Fibroblast of the aortic adventitia (primary cell): Measurements from ENCODE around the gene RGPD8. TPM values are rescaled to one million over a fixed set of nuclear protein-coding genes. Genes with fewer than 3 reads are reported as not detected.
A peak's percentile ranks its signal among the peaks of the same experiment; 100 is the strongest.

Experiments used
- DNase-seq: peaks from one replicate; pipeline ENCODE4 v3.0.0-alpha.2; 2010; ENCODE audit warnings: low read depth
- H3K4me3 ChIP-seq: 2 replicates; pipeline ENCODE4 v1.5.1; 2011; ENCODE audit warnings: low read depth, mild to moderate bottlenecking, control low read depth, low read length, moderate library complexity
- total RNA-seq: library from RNA; depleted of rRNA; stranded (reverse); fragments of >200 nt; gene quantifications from 2 replicates; pipeline ENCODE4 v1.2.3, GENCODE V29; 2012; ENCODE audit warnings: low replicate concordance
- TF ChIP-seq, protein P1 (sequence below): IDR thresholded peaks from 2 replicates; pipeline ENCODE4 v1.5.1; 2011; ENCODE audit warnings: mild to moderate bottlenecking, low read length, control low read depth, inconsistent platforms; ENCODE audit not compliant: insufficient read depth

The RGPD8 gene
- total RNA-seq, 1 donor = 16.4 TPM

- no peak overlapping the region for H3K4me3 ChIP-seq
- DNase-seq = no peak
- TF ChIP-seq, protein P1, sequence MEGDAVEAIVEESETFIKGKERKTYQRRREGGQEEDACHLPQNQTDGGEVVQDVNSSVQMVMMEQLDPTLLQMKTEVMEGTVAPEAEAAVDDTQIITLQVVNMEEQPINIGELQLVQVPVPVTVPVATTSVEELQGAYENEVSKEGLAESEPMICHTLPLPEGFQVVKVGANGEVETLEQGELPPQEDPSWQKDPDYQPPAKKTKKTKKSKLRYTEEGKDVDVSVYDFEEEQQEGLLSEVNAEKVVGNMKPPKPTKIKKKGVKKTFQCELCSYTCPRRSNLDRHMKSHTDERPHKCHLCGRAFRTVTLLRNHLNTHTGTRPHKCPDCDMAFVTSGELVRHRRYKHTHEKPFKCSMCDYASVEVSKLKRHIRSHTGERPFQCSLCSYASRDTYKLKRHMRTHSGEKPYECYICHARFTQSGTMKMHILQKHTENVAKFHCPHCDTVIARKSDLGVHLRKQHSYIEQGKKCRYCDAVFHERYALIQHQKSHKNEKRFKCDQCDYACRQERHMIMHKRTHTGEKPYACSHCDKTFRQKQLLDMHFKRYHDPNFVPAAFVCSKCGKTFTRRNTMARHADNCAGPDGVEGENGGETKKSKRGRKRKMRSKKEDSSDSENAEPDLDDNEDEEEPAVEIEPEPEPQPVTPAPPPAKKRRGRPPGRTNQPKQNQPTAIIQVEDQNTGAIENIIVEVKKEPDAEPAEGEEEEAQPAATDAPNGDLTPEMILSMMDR = no peak
These were observed 88.1 kb downstream of the RGPD8 start for GRCh38 chr2:112345030-112346027.

DNA sequence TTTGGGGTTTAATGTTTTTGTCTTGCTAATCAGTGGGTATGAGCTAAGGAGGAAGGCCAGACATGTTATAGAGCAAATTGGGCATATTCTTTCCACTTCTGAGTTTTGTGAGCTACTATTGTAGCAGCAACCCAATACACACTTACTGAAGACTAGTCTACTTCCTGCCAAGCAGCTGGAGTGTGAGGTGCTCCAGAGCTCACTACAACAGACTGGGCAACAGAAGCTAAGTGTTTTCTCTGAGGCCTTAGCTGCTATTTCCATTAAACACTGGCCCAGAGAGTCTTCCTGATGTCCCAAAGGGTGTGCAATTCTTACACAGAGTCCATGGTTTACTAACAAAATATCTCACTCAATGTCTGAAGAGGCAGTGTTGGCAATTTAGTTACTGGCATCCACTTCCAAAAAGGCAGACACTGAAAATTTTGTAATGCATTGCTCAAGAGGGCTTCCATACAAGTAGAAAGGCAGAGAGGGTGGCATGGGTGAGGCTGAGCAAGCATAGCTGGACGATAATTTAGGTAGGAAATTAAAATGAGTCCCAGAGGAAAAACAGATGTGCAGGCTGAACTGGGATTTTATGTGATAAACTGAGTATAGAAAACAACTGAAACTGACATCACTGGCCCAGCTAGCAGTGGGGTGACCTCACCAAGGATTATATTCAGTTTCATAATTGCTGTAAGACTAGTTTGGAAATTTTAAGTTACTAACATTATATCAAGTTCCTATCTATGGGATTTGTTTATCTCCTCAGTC lies 89.4 kb downstream of the RGPD8 start:
- H3K4me3 ChIP-seq = no peak overlapping the region
- TF ChIP-seq, protein P1 = no peak
- DNase-seq = peak; percentile 60

- H3K4me3 ChIP-seq = no peak overlapping the region
- TF ChIP-seq, protein P1 = no peak
- DNase-seq = no peak
These were observed 91.3 kb downstream of the RGPD8 start for GRCh38 chr2:112342067-112342550.

- DNase-seq = no peak
- H3K4me3 ChIP-seq = no peak overlapping the region
- TF ChIP-seq, protein P1 = no peak
These were observed 92.8 kb downstream of the RGPD8 start for GRCh38 chr2:112340475-112341267.

- TF ChIP-seq, protein P1 = no peak
- H3K4me3 ChIP-seq = no peak overlapping the region
These were observed 93.5 kb downstream of the RGPD8 start for GRCh38 chr2:112339986-112340385.

GRCh38 chr2:112335600-112335999 lies 97.8 kb downstream of the RGPD8 start:
- no peak for DNase-seq
- no peak overlapping the region for H3K4me3 ChIP-seq
- TF ChIP-seq, protein P1 = no peak

More at GRCh38 chr2:112339986-112340385, 93.5 kb downstream of the RGPD8 start:
- DNase-seq = no peak
